Astrocyte of the cerebellum (primary cell): ENCODE measurements around the gene NMB.
A peak's percentile ranks its signal among the peaks of the same experiment; 100 is the strongest.

Experiments used
- DNase-seq: peaks from one replicate; pipeline ENCODE4 v3.0.0-alpha.2; 2011; ENCODE audit warnings: low read depth
- H3K4me3 ChIP-seq: 2 replicates; pipeline ENCODE4 v1.5.1; 2011; ENCODE audit warnings: mild to moderate bottlenecking, low read depth, low read length, moderate library complexity
- in situ Hi-C: cut with HindIII; loops from 2 replicates; pipeline ENCODE4 v1.10.0; 2017; ENCODE audit warnings: low sequenced_read_pairs
- TF ChIP-seq, protein P1 (sequence below): IDR thresholded peaks from 2 replicates; pipeline ENCODE4 v1.5.1; 2012; ENCODE audit warnings: low read length, low read depth, moderate library complexity, mild to moderate bottlenecking; ENCODE audit errors: missing control alignments

NMB gene

DNA sequence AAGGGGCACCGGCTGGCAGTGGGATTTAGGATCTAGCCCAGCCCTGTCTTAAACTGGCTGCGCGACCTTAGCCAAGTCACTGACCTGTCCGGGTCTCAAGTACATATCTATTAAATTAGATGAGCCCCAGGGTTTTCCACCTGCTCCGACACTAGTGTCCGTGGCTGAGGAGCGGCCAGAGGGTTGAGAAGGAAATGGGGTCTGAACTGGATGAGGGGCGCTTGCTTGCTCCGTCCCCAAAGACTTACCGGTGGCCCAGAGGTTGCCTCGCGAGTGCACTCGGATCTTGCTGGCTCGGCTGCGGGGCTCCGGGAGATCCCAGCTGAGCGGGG is 285 bp downstream of the NMB start:
- in situ Hi-C loops: no loop called here
- TF ChIP-seq, protein P1, sequence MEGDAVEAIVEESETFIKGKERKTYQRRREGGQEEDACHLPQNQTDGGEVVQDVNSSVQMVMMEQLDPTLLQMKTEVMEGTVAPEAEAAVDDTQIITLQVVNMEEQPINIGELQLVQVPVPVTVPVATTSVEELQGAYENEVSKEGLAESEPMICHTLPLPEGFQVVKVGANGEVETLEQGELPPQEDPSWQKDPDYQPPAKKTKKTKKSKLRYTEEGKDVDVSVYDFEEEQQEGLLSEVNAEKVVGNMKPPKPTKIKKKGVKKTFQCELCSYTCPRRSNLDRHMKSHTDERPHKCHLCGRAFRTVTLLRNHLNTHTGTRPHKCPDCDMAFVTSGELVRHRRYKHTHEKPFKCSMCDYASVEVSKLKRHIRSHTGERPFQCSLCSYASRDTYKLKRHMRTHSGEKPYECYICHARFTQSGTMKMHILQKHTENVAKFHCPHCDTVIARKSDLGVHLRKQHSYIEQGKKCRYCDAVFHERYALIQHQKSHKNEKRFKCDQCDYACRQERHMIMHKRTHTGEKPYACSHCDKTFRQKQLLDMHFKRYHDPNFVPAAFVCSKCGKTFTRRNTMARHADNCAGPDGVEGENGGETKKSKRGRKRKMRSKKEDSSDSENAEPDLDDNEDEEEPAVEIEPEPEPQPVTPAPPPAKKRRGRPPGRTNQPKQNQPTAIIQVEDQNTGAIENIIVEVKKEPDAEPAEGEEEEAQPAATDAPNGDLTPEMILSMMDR: no peak
- H3K4me3 ChIP-seq: peak overlapping the region; percentile 41
- DNase-seq: no peak

GRCh38 chr15:84656972-84657371 is 1.0 kb downstream of the NMB start:
- in situ Hi-C loops: no loop called here

GRCh38 chr15:84654689-84655453 is 3.1 kb downstream of the NMB start:
- peak; percentile 70 for DNase-seq
- in situ Hi-C loops: no loop called here
- peak overlapping the region; percentile 89 for H3K4me3 ChIP-seq
- TF ChIP-seq, protein P1: peak; percentile 73

More at GRCh38 chr15:84656972-84657371, 1.0 kb downstream of the NMB start:
- TF ChIP-seq, protein P1: no peak
- no peak overlapping the region for H3K4me3 ChIP-seq
- no peak for DNase-seq

- TF ChIP-seq, protein P1: no peak
- peak within 1 kb of the TSS; percentile 89 for H3K4me3 ChIP-seq
- in situ Hi-C loops: no loop called here
- peak; percentile 86 for DNase-seq
These were observed 3.9 kb downstream of the NMB start, which contains the start of gene WDR73 for GRCh38 chr15:84653910-84654688. WDR73 (minus strand) TSS chr15:84654283; CDS start chr15:84654274, 9 bp downstream.

- in situ Hi-C loops: no loop called here
- H3K4me3 ChIP-seq: peak overlapping the region; percentile 89
- TF ChIP-seq, protein P1: no peak
- DNase-seq: no peak
These were observed 4.5 kb downstream of the NMB start for GRCh38 chr15:84653584-84653909.

- no peak overlapping the region for H3K4me3 ChIP-seq
- TF ChIP-seq, protein P1: no peak
- no peak for DNase-seq
- in situ Hi-C loops: no loop called here
These were observed 8.3 kb downstream of the NMB start for GRCh38 chr15:84649706-84650105.
